K562 (cell line): ENCODE measurements around the gene PBOV1. TPM values are rescaled to one million over a fixed set of nuclear protein-coding genes. Genes with fewer than 3 reads are reported as not detected.
A peak's percentile ranks its signal among the peaks of the same experiment; 100 is the strongest.

Source experiments
- ATAC-seq: fragments of 200-7000 bp; cut with Tn5 transposase; 3 replicates; pipeline ENCODE4 v1.9.1; 2020; ENCODE audit warnings: moderate library complexity
- BruUV-seq: library from RNA; stranded (reverse); fragments of 400-500 nt; replicated peaks from 2 replicates; lab custom pipeline; 2021; lab: Mats Ljungman, UMichigan
- CTCF ChIA-PET: fragments of 300-600 bp; formaldehyde crosslinking; extraction: SDS; loops from one replicate; lab custom pipeline; 2021; ENCODE audit warnings: low intra/inter-chr PET ratio; lab: Yijun Ruan, JAX
- POLR2A ChIA-PET: fragments of 300-600, 350-650 bp; sonication (Branson Sonifier 250); formaldehyde crosslinking; extraction: SDS; loops from one replicate; lab custom pipeline; 2021; ENCODE audit warnings: antibody characterized with exemption, inconsistent platforms; lab: Yijun Ruan, JAX
- DNase-seq, 4 experiments: peaks; one replicate each; pipeline versions ENCODE4 v3.0.0 to v3.0.0-alpha.2; 2011 to 2018; ENCODE audit warnings: low spot score in 3 of 4, mixed read lengths in 3 of 4; ENCODE audit errors: extremely low read depth in 1 of 4
- FAIRE-seq: peaks from 2 replicates; lab custom pipeline; 2011; peaks lifted over from hg19 to GRCh38; lab: Jason Lieb, UNC
- H2AFZ ChIP-seq: 2 replicates; pipeline ENCODE4 v1.6.0; 2011; ENCODE audit warnings: low read depth, low read length, control low read depth, inconsistent platforms
- H3K27ac ChIP-seq: fragments of 200-600 bp; 3 replicates; pipeline ENCODE4 v1.8.0; 2011; ENCODE audit warnings: low read depth, mild to moderate bottlenecking, control low read depth, inconsistent platforms, low read length, moderate library complexity, mixed read lengths; ENCODE audit errors: extremely low read depth
- H3K27me3 ChIP-seq, 2 experiments: fragments of 300-600 bp in 1 of 2; 2 replicates in 1 of 2; 3 replicates in 1 of 2; pipeline versions ENCODE4 v1.6.0 to v1.8.0; 2011; ENCODE audit warnings: inconsistent platforms in 2 of 2, low read length in 2 of 2, mild to moderate bottlenecking in 1 of 2, mixed read lengths in 1 of 2, moderate library complexity in 1 of 2; ENCODE audit not compliant: control insufficient read depth in 2 of 2, insufficient read depth in 2 of 2
- H3K36me3 ChIP-seq: fragments of 300-600 bp; 3 replicates; pipeline ENCODE4 v1.8.0; 2011; ENCODE audit warnings: mild to moderate bottlenecking, low read length, inconsistent platforms; ENCODE audit not compliant: control insufficient read depth, insufficient read depth
- H3K4me1 ChIP-seq, 2 experiments: fragments of 200-600 bp in 1 of 2; replicated peaks in 1 of 2; 2 replicates in 1 of 2; 3 replicates in 1 of 2; pipeline versions ENCODE4 v1.5.1 to v1.8.0; 2011; ENCODE audit warnings: inconsistent platforms in 2 of 2, low read length in 2 of 2, mild to moderate bottlenecking in 1 of 2, mixed read lengths in 1 of 2, moderate library complexity in 1 of 2; ENCODE audit not compliant: control insufficient read depth in 2 of 2, insufficient read depth in 2 of 2
- H3K4me2 ChIP-seq: 2 replicates; pipeline ENCODE4 v1.6.1; 2011; ENCODE audit warnings: low read length, control low read depth, inconsistent platforms, mixed read lengths; ENCODE audit not compliant: insufficient read depth
- H3K4me3 ChIP-seq: fragments of 200-600 bp; sonication (generic), shearing (Covaris generic); 2 replicates; pipeline ENCODE4 v1.5.1; 2016; ENCODE audit warnings: control low read depth, inconsistent platforms
- H3K79me2 ChIP-seq: fragments of 200-600 bp; 3 replicates; pipeline ENCODE4 v1.8.0; 2011; ENCODE audit warnings: low read length, inconsistent platforms; ENCODE audit not compliant: control insufficient read depth, insufficient read depth
- H3K9ac ChIP-seq, 2 experiments: 2 replicates each; pipeline versions ENCODE4 v1.6.0 to v1.6.1; 2011; ENCODE audit warnings: low read depth in 2 of 2, low read length in 2 of 2, control low read depth in 1 of 2, inconsistent platforms in 1 of 2, mild to moderate bottlenecking in 1 of 2, mixed read lengths in 1 of 2; ENCODE audit not compliant: insufficient read depth in 1 of 2
- H3K9me1 ChIP-seq: one replicate; pipeline ENCODE4 v1.6.0; 2011; ENCODE audit warnings: inconsistent platforms, mild to moderate bottlenecking, low read length, moderate library complexity; ENCODE audit not compliant: control insufficient read depth, insufficient read depth
- H3K9me3 ChIP-seq: replicated peaks from 2 replicates; pipeline ENCODE4 v1.5.1; 2011; ENCODE audit warnings: low read depth, low read length, inconsistent platforms; ENCODE audit not compliant: control insufficient read depth, insufficient read depth
- H4K20me1 ChIP-seq: replicated peaks from 2 replicates; pipeline ENCODE4 v1.6.1; 2011; ENCODE audit warnings: low read length, inconsistent platforms, mixed read lengths; ENCODE audit not compliant: control insufficient read depth, insufficient read depth
- ATF1 ChIP-seq, 2 experiments: fragments of 450-650 bp in 1 of 2; IDR thresholded peaks; 2 replicates each; pipeline ENCODE4 v1.6.1; 2016; ENCODE audit warnings: missing compliant biosample characterization in 1 of 2, missing genetic modification characterization in 1 of 2
- BMI1 ChIP-seq: fragments of 150-350 bp; IDR thresholded peaks from 2 replicates; pipeline ENCODE4 v1.6.1; 2014; ENCODE audit warnings: low read length
- BRD9 ChIP-seq: fragments of 450-650 bp; IDR thresholded peaks from 2 replicates; pipeline ENCODE4 v1.6.1; 2018; ENCODE audit warnings: low read depth; ENCODE audit not compliant: partially characterized antibody
- CAMTA2 ChIP-seq: fragments of 250-450 bp; sonication (Bioruptor Pico); conservative IDR thresholded peaks from 2 replicates; pipeline ENCODE4 v1.5.1; 2022
- CHCHD3 ChIP-seq: fragments of 250-450 bp; sonication (Bioruptor Pico); IDR thresholded peaks from 2 replicates; pipeline ENCODE4 v2.1.2; 2022; ENCODE audit warnings: mild to moderate bottlenecking
- HMBOX1 ChIP-seq: sonication (generic); IDR thresholded peaks from 2 replicates; pipeline ENCODE4 v1.6.1; 2016
- KDM4B ChIP-seq, 2 experiments: fragments of 450-650 bp in 1 of 2; sonication (generic) in 1 of 2; IDR thresholded peaks; 2 replicates each; pipeline ENCODE4 v1.6.1; 2016 to 2017; ENCODE audit warnings: borderline replicate concordance in 2 of 2, antibody characterized with exemption in 1 of 2, low read depth in 1 of 2, mild to moderate bottlenecking in 1 of 2
- L3MBTL2 ChIP-seq: fragments of 450-650 bp; IDR thresholded peaks from 2 replicates; pipeline ENCODE4 v1.6.1; 2016; ENCODE audit warnings: mild to moderate bottlenecking, moderate library complexity
- MCM3 ChIP-seq: fragments of 450-650 bp; IDR thresholded peaks from 2 replicates; pipeline ENCODE4 v1.6.1; 2016
- MTA2 ChIP-seq: fragments of 450-650 bp; IDR thresholded peaks from 2 replicates; pipeline ENCODE4 v1.6.1; 2016; ENCODE audit warnings: low read depth
- SETDB1 ChIP-seq: IDR thresholded peaks from one replicate; pipeline ENCODE4 v1.6.1; 2012; ENCODE audit warnings: low read length, control low read depth, inconsistent platforms
- SUPT5H ChIP-seq: fragments of 450-650 bp; IDR thresholded peaks from 2 replicates; pipeline ENCODE4 v1.6.1; 2016
- TFAM ChIP-seq: fragments of 250-450 bp; sonication (Bioruptor Pico); conservative IDR thresholded peaks from 2 replicates; pipeline ENCODE4 v1.5.0; 2021; ENCODE audit warnings: mild to moderate bottlenecking, moderate library complexity
- TFE3 ChIP-seq: fragments of 450-650 bp; formaldehyde crosslinking; IDR thresholded peaks from 2 replicates; pipeline ENCODE4 v1.4.0; 2020; ENCODE audit warnings: mild to moderate bottlenecking, mixed read lengths
- THAP12 ChIP-seq: fragments of 250-450 bp; sonication (Bioruptor Pico); IDR thresholded peaks from 2 replicates; pipeline ENCODE4 v1.9.0; 2021; ENCODE audit warnings: mild to moderate bottlenecking, inconsistent platforms
- ZNF174 ChIP-seq: fragments of 250-450 bp; sonication (Bioruptor Pico); IDR thresholded peaks from 2 replicates; pipeline ENCODE4 v1.4.0; 2020; ENCODE audit warnings: mild to moderate bottlenecking
- ZNF184 ChIP-seq: sonication (generic); formaldehyde crosslinking; IDR thresholded peaks from 2 replicates; pipeline ENCODE4 v1.5.0; 2020; ENCODE audit warnings: missing genetic modification reagents
- WGBS: fragments of 100-300 bp; shearing (Covaris generic); methylation state at CpG from one replicate; pipeline ENCODE4 v1.1.6; 2016; ENCODE audit warnings: low coverage, mixed read lengths; ENCODE audit not compliant: insufficient coverage; ENCODE audit errors: missing lambda C conversion rate; 5-methylcytosine and 5-hydroxymethylcytosine counted together
- in situ Hi-C: fragments of 300-500 bp; cut with MboI; formaldehyde crosslinking; loops from 4 replicates; pipeline ENCODE4 v1.15.0; 2018; ENCODE audit warnings: inconsistent platforms, mixed read lengths
- intact Hi-C: fragments of 100-400 bp; cut with micrococcal nuclease; formaldehyde crosslinking; loops from 2 replicates; pipeline ENCODE4 v1.14.2; 2022
- polyA plus RNA-seq, 8 experiments: library from polyadenylated mRNA; depleted of rRNA in 4 of 8; stranded (reverse) in 5 of 8; unstranded in 3 of 8; fragments of >200 nt; fragmentation: Nextera tagmentation in 2 of 8; fragmentation: Illumina TruSeq in 1 of 8; extraction: Ambion mirVana in 2 of 8; extraction: Trizol in 1 of 8; gene quantifications; 2 replicates each; pipeline versions ENCODE4 v1.2.1 to v1.2.3, GENCODE V29; 2011 to 2014; ENCODE audit warnings: inconsistent platforms in 1 of 8, missing spikeins in 1 of 8
- total RNA-seq, 7 experiments: library from RNA; depleted of rRNA in 6 of 7; stranded (reverse); fragments of >200 nt in 6 of 7; fragmentation: Illumina TruSeq in 2 of 7; extraction: Trizol in 2 of 7; gene quantifications; 2 replicates each; pipeline versions ENCODE4 v1.2.1 to v1.2.3, GENCODE V29; 2011 to 2021; ENCODE audit warnings: low replicate concordance in 1 of 7

Gene PBOV1
- total and polyA plus RNA-seq, 9 of the 15 experiments (the other 6 are each of a cell fraction or from before 2014, with no cell fraction given), result not detected

- TF ChIP-seq KDM4B (IDR thresholded peaks at IDR 0.05; ENCODE audit: borderline replicate concordance in 2 of 2, low read depth in 1 of 2), result no peak
- no peak for TF ChIP-seq L3MBTL2
- TF ChIP-seq BRD9, result no peak
- TF ChIP-seq ZNF184 (CRISPR knock-in tag), result no peak
- no peak for TF ChIP-seq CHCHD3 (CRISPR knock-in tag)
- no peak for TF ChIP-seq MTA2
- TF ChIP-seq ZNF174, result no peak
- no peak for TF ChIP-seq HMBOX1
- TF ChIP-seq TFAM (CRISPR knock-in tag), result no peak
- no peak for TF ChIP-seq SETDB1
Measured at GRCh38 chr6:138229072-138229471, 10.8 kb upstream of the PBOV1 start (continued).

GRCh38 chr6:138227316-138227781 is 9.1 kb upstream of the PBOV1 start:
- ATAC-seq (no peak), DNase-seq (no peak), FAIRE-seq (no peak)
- no TSS peak for BruUV-seq
- no peaks in the 10 kb centered on the region for H4K20me1 ChIP-seq
- H3K79me2 ChIP-seq, result no peaks in the 10 kb centered on the region
- peaks cover 2 to 5% of the 10 kb centered on the region in 2 experiments; a peak in 2 of 5 replicates for H3K27me3 ChIP-seq
- no peaks in the 10 kb centered on the region for H3K9me3 ChIP-seq
- intact Hi-C loops (no loop called here), in situ Hi-C loops (no loop called here)
- no peak overlapping the region for H3K9ac ChIP-seq
- H3K4me2 ChIP-seq, result no peak overlapping the region
- H3K4me1 ChIP-seq, result no peaks in the 10 kb centered on the region
- no peak overlapping the region for H3K27ac ChIP-seq
- no peaks in the 10 kb centered on the region for H3K9me1 ChIP-seq
- H3K4me3 ChIP-seq, result no peak overlapping the region
- 2% methylated on average over 8 of the region's 8 CpGs for WGBS
- H3K36me3 ChIP-seq, result no peaks in the 10 kb centered on the region
- no peak overlapping the region for H2AFZ ChIP-seq
- ChIA-PET POLR2A (no interaction called here), CTCF (no interaction called here)
- TF ChIP-seq TFE3 (peak; percentile 41), MCM3 (no peak), BMI1 (no peak), THAP12 (no peak), ATF1 (CRISPR knock-in tag; IDR thresholded peaks at IDR 0.05) (no peak), ATF1 (tag; IDR thresholded peaks at IDR 0.05) (no peak), CAMTA2 (no peak), SUPT5H (no peak)
